Glomerular visceral epithelial cell (primary cell): ENCODE data around the gene GRIK4.
"Not testable (repeated sequence)": the region's sequence is repeated elsewhere in the genome, so short reads cannot be mapped to it uniquely, and the experiment has no call there.

Experiments used
- DNase-seq: peaks from one replicate; pipeline ENCODE4 v3.0.0-alpha.2; 2016; ENCODE audit errors: extremely low spot score

GRIK4 gene

DNA sequence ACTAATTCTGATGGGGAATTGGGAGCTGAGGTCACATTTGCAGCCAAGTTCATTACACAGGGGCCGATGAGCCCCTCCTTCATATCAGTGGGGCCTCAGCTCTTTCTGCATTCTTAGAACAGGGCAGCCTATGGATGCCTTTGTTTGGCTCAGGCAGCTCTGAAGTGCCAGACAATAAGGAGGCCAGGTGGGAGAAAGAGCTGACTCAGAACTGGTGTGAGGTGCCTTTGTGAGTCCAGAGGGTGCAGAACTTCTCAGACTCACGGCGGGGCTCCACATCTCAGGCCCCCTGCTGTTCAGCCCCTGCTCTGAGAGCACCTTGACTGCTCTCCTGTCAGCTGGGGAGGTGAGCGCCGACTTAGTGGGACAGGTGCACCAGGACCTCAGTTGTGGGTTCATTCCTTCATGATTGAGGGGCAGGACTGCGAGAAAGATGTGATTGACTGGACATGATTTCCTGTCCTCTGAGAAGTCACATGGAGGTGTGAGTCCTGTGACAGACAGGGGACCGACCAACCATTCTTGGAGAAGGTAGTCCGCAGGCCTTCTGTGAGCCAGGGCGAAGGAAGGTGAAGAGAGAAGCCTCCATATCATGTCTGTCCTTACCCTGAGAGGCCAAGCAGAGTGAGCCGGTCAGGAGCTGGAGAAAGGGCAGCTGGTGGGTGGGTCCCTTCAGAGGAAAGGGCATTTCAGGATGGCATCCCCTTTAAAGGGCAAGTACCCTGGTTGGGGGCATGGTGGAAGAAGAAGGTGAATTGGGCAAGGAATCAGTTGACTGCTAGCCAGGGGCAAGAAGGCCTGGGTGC is 267.3 kb downstream of the GRIK4 start:
- DNase-seq = no peak

GRCh38 chr11:120780239-120780638 is 268.7 kb downstream of the GRIK4 start:
- DNase-seq = no peak

GRCh38 chr11:120781486-120782120 is 270.1 kb downstream of the GRIK4 start:
- DNase-seq = no peak

- DNase-seq = no peak
These were observed 273.2 kb downstream of the GRIK4 start for GRCh38 chr11:120784566-120785251.

DNA sequence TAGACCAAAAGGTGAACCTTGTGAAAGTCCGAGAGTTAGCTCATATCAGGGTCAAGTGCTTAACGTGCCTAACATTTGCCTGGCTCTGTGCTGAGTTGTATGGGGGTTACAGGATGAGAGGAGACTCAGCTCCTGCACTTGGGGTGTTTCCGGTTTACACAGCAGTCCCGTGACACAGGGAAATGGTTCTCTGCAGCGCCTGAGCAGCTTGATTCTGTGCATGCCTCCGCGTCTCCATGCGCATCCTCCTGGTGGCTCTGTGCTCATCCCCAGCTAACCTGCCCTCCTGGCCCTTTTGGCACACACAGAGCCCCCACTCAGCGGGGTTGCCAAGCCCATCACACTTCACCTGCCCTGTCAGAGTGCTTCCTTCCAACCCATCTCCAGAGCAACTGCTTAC is 274.0 kb downstream of the GRIK4 start:
- no peak for DNase-seq

DNA sequence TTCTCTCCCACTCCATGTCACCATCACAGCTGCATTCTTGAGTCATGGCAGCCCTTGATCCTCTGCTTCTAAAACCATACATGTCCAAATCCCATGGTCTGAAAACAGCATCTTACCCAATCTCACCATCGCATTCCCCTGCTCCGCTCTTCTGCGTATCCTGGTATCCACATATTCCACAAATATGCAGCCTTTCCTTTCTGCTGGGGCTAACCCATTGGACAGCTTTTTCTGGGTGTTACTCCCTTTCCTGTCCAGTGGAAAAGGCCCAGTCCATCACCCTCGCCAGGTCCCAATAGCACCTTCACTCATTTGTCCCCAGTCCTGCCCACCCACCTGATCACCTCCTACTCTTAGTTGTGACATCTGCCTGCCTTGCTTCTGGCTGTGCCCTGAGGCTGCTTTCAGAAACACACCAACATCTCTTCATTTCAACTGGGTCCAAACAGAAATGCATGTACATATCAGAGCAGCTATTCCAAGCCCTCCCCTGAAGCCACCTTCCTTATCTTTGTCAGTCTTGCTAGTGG is 274.7 kb downstream of the GRIK4 start:
- DNase-seq = no peak

DNA sequence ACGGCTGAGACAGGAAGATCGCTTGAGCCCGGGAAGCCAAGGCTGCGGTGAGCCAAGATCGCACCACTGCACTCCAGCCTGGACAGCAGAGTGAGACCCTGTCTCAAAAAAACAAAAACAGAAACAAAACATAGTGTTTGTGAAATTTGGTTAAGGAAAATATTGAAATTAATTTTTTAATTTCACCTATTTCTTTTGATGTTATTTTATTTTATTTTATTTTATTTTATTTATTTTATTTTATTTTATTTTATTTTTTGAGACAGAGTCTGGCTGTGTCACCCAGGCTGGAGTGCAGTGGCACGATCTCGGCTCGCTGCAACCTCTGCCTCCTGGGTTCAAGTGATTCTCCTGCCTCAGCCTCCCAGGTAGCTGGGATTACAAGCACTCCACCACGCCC is 275.7 kb downstream of the GRIK4 start:
- not testable (repeated sequence) for DNase-seq

DNA sequence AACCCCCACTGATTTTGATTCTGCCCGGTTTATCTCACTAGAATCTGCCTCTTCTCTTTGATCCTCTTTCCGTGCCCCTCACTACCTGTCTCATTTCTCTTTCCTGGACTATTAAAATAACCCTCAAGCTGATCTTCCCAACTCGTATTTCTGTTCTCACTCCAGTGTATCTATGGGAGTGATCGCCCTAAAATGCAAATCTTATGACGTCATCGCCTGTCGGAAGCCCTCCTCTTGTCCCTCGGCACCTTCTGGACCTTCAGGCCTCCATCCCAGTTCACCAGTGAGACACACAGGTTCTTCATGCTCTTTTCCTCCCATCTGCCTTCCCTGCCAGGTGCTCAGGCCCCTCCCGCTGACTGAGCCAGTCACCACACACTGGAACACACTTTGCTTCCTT is 277.8 kb downstream of the GRIK4 start:
- no peak for DNase-seq

DNA sequence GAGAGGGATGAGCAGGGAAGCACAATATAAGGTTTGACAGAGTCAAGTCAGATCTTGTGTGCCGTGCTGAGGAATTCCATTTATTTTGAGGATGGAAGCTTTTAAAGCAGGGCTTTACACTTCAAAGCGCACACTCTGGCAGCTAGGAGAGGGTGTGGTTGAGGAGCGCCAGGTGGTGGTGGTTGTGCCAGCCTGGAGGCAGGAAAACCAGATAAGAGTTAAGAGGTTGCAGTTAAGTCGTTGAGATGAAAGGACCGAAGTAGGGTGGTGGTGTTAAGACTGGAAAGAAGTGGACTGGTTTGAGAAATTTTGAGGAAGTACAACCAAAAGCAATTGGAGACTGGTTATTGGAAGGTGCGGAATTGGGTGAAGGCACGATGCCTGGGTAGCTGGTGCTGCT is 280.8 kb downstream of the GRIK4 start:
- DNase-seq = no peak

DNA sequence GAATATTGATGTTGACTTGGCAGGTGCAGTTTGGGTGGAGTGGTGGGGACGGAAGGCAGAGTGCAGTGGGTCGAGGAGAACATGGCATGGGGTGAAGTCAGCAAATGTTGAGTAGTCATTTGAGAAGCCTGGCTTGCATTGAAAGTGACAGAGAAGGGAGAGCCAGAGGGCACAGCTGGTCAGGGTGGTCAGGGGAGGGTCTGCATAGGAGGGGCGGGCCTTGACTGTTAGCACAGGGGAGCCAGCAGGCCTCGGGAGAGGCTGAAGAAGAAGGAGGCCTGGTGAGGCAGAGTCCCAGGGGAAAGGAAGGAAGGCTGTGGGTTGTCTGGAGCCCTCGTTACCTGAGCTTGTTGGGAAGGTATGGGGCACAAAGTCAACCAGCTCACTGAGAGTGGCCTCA is 281.6 kb downstream of the GRIK4 start:
- DNase-seq = no peak

DNA sequence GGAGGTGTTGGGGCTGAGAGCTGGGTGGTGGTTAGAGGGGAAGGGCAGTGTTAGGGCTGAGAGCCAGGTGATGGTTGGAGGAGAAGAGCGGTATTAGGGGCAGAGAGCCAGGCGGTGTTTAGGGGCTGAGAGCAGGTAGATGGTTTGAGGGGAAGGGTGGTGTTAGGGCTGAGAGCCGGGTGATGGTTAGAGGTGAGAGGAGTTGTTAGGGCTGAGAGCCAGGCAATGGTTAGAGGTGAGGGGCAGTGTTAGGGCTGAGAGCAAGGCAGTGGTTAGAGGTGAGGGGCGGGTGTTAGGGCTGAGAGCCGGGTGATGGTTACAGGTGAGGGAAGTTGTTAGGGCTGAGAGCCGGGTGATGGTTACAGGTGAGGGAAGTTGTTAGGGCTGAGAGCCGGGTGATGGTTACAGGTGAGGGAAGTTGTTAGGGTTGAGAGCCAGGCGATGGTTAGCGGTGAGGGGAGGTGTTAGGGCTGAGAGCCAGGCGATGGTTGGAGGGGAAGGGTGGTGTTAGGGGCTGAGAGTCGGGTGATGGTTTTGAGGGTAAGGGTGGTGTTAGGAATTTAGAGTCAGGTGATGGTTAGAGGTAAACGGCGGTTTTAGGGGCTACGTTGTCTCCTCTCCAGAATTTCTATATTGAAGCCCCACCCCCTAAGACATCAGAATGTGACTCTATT is 282.4 kb downstream of the GRIK4 start:
- DNase-seq = no peak

DNA sequence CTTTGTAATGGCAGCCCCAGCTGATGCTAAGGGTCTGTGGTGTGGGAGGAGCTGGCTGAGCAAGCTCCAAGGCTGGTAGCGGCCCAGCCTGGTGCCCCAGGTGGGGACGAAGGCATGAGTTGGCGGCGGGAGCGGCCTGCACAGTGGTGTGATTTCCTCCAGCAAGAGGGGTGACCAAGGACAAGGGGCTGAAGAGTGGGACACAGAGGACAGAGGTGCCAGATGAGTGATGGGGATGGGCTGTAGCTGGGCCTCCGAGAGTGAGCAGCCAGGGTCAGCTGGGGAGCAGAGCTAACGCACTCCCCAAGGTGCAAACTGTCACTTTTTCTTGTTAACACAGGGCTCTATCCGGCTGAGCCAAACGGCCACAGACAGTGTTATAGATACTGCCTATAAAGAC is 283.2 kb downstream of the GRIK4 start:
- no peak for DNase-seq

DNA sequence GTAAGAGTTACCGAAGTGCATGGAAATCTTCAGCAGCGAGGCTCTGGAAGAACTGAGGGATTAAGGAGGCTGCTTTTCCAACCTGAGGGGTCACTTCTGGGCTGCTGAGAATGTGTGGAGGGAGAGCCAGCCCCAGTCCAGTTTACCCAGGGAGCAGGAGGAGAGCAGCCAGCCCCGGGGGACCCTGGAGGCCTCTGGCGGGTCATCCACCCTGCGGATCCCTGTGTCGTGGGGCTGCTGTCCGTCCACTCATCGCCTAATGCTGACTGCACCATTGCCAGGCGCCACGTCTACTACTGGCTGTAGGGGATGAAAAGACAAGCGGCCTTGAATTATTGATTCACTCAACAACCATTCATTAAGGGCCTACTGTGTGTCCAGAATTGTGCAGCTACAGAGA is 283.6 kb downstream of the GRIK4 start:
- DNase-seq = no peak

DNA sequence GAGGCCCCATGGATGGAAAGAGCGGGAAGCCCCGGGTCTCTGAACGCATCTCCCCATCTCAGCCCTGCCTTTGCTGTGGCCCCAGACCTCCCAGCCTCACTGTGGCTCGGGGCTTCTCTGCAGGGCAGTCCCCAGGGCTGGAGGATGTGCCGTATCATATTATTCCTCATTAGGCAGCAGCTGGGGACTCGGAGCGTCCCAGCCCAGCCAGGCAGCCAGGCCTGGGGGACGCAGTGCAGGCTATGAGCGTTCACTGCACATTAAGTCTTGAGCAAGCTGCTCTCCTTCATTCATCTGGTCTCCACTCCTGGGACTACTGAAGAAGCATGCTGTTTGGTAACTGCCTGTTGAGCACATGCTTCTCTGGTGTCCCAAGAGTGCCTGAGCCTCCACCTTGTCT is 285.6 kb downstream of the GRIK4 start:
- no peak for DNase-seq

DNA sequence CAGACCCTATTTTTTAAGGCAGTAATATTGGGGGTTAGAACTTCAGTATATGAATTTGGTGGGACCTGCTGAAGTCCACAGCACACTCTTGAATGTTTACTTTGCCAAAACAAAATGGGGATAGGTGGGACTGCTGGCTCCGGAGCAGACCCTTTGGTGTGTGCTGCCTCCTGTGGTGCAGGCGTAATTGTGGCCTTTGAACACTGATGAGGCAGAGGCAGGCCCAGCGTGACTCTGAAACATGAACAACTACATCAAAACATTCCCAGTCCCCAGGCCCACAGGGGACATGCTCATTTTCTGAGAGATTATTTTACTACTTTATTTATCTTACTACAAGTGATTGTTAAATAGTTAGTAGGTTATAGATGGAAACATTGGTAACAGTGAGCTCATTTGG is 287.3 kb downstream of the GRIK4 start:
- no peak for DNase-seq

DNA sequence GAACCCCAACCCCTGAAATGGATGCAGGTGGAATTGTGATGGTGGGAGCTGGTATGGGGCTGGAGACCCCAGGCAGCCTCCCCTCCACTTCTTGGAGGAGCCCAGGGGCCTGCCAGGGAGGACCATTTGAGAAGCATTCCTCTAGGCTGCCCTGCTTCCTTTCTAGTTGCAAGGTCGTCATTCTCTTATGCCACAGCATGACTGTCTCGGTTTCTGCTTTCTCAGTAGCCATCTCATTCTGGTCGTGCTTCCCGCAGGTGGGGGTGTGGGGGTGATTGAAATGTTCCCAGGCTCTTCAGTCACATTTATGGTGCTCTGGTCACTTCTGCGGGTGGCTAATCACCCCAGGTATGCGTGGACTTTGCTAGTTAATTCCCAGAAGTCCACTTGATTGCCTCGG is 288.7 kb downstream of the GRIK4 start:
- DNase-seq = no peak

- DNase-seq = peak; percentile 51
These were observed 290.5 kb downstream of the GRIK4 start for GRCh38 chr11:120801801-120802689.

- peak; percentile 15 for DNase-seq
These were observed 294.5 kb downstream of the GRIK4 start for GRCh38 chr11:120805960-120806555.

- DNase-seq = peak; percentile 95
These were observed 296.0 kb downstream of the GRIK4 start for GRCh38 chr11:120807414-120808150.

GRCh38 chr11:120808616-120809050 is 297.1 kb downstream of the GRIK4 start:
- no peak for DNase-seq
